ENCODE measurements around the gene GALNT10. TPM values are rescaled to one million over a fixed set of nuclear protein-coding genes. Genes with fewer than 3 reads are reported as not detected.

The GALNT10 gene
- total RNA-seq, 1 donor from 2014 or later, result 6.7 TPM

- ATAC-seq, result peak; percentile 69
These were observed 10.5 kb upstream of the GALNT10 start for GRCh38 chr5:154179846-154180710.

GRCh38 chr5:154181161-154181560, 9.4 kb upstream of the GALNT10 start:
- ATAC-seq, result no peak

GRCh38 chr5:154189256-154189818, 1.2 kb upstream of the GALNT10 start:
- peak; percentile 19 for ATAC-seq

GRCh38 chr5:154189819-154190594, 526 bp upstream of the GALNT10 start:
- peak; percentile 93 for ATAC-seq

GRCh38 chr5:154191467-154192261, 1.1 kb downstream of the GALNT10 start:
- no peak for ATAC-seq

- ATAC-seq, result no peak
These were observed 2.8 kb downstream of the GALNT10 start for GRCh38 chr5:154193283-154193682.

- no peak for ATAC-seq
These were observed 3.2 kb downstream of the GALNT10 start for GRCh38 chr5:154193701-154194121.

- no peak for ATAC-seq
These were observed 4.1 kb downstream of the GALNT10 start for GRCh38 chr5:154194345-154195329.

- ATAC-seq, result no peak
These were observed 5.7 kb downstream of the GALNT10 start for GRCh38 chr5:154196281-154196680.

- no peak for ATAC-seq
These were observed 6.6 kb downstream of the GALNT10 start for GRCh38 chr5:154196955-154197652.

- peak; percentile 96 for ATAC-seq
These were observed 7.4 kb downstream of the GALNT10 start for GRCh38 chr5:154197801-154198491.

GRCh38 chr5:154198611-154199230, 8.2 kb downstream of the GALNT10 start:
- ATAC-seq, result no peak

- ATAC-seq, result no peak
These were observed 8.7 kb downstream of the GALNT10 start for GRCh38 chr5:154199263-154199662.

GRCh38 chr5:154199671-154200220, 9.2 kb downstream of the GALNT10 start:
- ATAC-seq, result no peak

GRCh38 chr5:154200221-154200620, 9.7 kb downstream of the GALNT10 start:
- no peak for ATAC-seq

- ATAC-seq, result no peak
These were observed 10.7 kb downstream of the GALNT10 start for GRCh38 chr5:154201108-154201769.

GRCh38 chr5:154202379-154203260, 12.1 kb downstream of the GALNT10 start:
- ATAC-seq, result peak; percentile 58
